DOHH2 (cell line): ENCODE data around the gene ANTXR1.

Experiments used
- CTCF ChIP-seq: fragments of 200-600 bp; sonication (generic); IDR thresholded peaks from one replicate; pipeline ENCODE4 v1.5.1; 2014; ENCODE audit warnings: antibody characterized with exemption, mild to moderate bottlenecking, low read depth, low read length; ENCODE audit not compliant: poor library complexity, severe bottlenecking
- EZH2phosphoT487 ChIP-seq: fragments of 200-600 bp; sonication (generic); IDR thresholded peaks from 2 replicates; pipeline ENCODE4 v1.6.1; 2017; ENCODE audit warnings: borderline replicate concordance, mild to moderate bottlenecking, antibody characterized with exemption, low read length, moderate library complexity, mixed read lengths

- TF ChIP-seq CTCF (no peak), EZH2phosphoT487 (no peak)
Observed at GRCh38 chr2:68970566-68971265, 42.3 kb upstream of the ANTXR1 start.
